Omental fat pad (tissue), 4 donors: Measurements from ENCODE around the gene MEGF11. TPM values are rescaled to one million over a fixed set of nuclear protein-coding genes. Genes with fewer than 3 reads are reported as not detected.

Source experiments
- ATAC-seq: fragments of 150-250 bp; one replicate; pipeline ENCODE4 v1.9.1; 2016; ENCODE audit warnings: mild to moderate bottlenecking, moderate library complexity; ENCODE audit not compliant: low FRiP score
- DNase-seq: peaks from one replicate; pipeline ENCODE4 v3.0.0-alpha.2; 2019; ENCODE audit warnings: low spot score
- total RNA-seq, 4 donors: library from RNA; depleted of rRNA; stranded (reverse); fragments of >200 nt; gene quantifications; one replicate each; pipeline ENCODE4 v1.1.0, GENCODE V29; 2016
- TF ChIP-seq, protein P1 (sequence below), 3 donors: fragments of 450-650 bp; IDR thresholded peaks; one replicate each; pipeline ENCODE4 v1.5.1; 2016 to 2017; ENCODE audit warnings: antibody characterized with exemption in 3 of 3, mild to moderate bottlenecking in 3 of 3, moderate library complexity in 2 of 3

The MEGF11 gene
- total RNA-seq, 4 donors from 2014 or later, result 0.47 TPM; not detected in 3

- TF ChIP-seq, protein P1, sequence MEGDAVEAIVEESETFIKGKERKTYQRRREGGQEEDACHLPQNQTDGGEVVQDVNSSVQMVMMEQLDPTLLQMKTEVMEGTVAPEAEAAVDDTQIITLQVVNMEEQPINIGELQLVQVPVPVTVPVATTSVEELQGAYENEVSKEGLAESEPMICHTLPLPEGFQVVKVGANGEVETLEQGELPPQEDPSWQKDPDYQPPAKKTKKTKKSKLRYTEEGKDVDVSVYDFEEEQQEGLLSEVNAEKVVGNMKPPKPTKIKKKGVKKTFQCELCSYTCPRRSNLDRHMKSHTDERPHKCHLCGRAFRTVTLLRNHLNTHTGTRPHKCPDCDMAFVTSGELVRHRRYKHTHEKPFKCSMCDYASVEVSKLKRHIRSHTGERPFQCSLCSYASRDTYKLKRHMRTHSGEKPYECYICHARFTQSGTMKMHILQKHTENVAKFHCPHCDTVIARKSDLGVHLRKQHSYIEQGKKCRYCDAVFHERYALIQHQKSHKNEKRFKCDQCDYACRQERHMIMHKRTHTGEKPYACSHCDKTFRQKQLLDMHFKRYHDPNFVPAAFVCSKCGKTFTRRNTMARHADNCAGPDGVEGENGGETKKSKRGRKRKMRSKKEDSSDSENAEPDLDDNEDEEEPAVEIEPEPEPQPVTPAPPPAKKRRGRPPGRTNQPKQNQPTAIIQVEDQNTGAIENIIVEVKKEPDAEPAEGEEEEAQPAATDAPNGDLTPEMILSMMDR (IDR thresholded peaks at IDR 0.05), result no peak
- DNase-seq, result no peak
- ATAC-seq, result no peak
These were observed 215.0 kb downstream of the MEGF11 start for GRCh38 chr15:66038387-66039116.

DNA sequence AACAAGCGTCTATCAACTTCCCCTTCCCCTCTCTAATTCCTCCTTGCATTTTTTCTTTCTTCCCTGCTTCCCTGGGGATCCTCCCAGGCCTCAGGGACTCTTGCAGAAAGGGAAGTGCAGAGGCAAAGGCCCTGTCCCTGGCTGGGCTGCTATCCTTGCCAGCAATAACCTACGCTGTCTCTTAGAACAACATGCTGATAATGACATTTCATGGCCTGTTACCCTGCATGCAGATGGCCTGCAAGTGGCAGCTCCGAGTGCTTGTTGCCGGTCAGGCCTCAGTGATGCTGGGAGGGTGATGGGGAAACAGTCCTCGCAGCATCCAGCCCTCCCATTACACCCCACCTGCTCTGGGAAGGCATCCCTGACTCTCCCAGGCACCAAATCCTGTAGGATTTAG is 216.7 kb downstream of the MEGF11 start:
- DNase-seq (no peak), ATAC-seq (no peak)
- TF ChIP-seq, protein P1 (IDR thresholded peaks at IDR 0.05), result no peak

GRCh38 chr15:66035901-66036300 is 217.6 kb downstream of the MEGF11 start:
- ATAC-seq (no peak), DNase-seq (no peak)
- TF ChIP-seq, protein P1 (IDR thresholded peaks at IDR 0.05), result no peak

DNA sequence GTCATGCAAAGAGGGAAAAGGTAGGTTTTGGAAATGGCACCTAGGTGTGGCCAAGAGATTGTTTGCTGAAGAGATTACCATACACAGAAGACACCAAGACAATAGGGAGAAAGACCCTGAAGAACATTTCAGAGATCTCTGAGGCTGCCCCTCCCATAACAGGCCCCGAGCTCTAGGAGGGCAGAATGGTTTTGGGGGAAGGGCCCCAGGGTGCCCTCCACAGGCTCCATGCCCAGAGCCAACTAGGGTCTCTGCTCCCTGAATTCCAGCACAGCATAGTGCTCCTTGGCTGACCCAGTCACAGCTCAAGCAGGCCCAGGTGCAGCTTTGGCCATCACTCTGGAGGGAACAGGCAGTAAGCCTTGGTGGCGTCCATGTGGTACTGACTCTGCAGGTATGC is 220.4 kb downstream of the MEGF11 start:
- TF ChIP-seq, protein P1 (IDR thresholded peaks at IDR 0.05), result no peak
- ATAC-seq (no peak), DNase-seq (no peak)

- no peak for ATAC-seq
- TF ChIP-seq, protein P1 (IDR thresholded peaks at IDR 0.05), result no peak
These were observed 221.5 kb downstream of the MEGF11 start for GRCh38 chr15:66032006-66032405.

GRCh38 chr15:66030650-66031049 is 222.9 kb downstream of the MEGF11 start:
- TF ChIP-seq, protein P1 (IDR thresholded peaks at IDR 0.05), result no peak
- DNase-seq (no peak), ATAC-seq (no peak)

More at GRCh38 chr15:66032006-66032405, 221.5 kb downstream of the MEGF11 start:
- no peak for DNase-seq

GRCh38 chr15:66029650-66030049 is 223.9 kb downstream of the MEGF11 start:
- no peak for ATAC-seq
- no peak for DNase-seq
- TF ChIP-seq, protein P1 (IDR thresholded peaks at IDR 0.05), result no peak
